HEK293 (cell line): ENCODE measurements around the gene CTBP2.

Experiments used
- CTCF ChIA-PET: fragments of 350-600 bp; formaldehyde crosslinking; extraction: SDS; loops from one replicate; lab custom pipeline; 2021; ENCODE audit warnings: antibody characterized with exemption; lab: Yijun Ruan, JAX
- POLR2A ChIA-PET: fragments of 300-600 bp; formaldehyde crosslinking; extraction: SDS; loops from one replicate; lab custom pipeline; 2020; ENCODE audit warnings: antibody characterized with exemption, inconsistent platforms; lab: Yijun Ruan, JAX
- H3K27ac ChIP-seq: fragments of 200-500 bp; sonication (Bioruptor generic); 2 replicates; pipeline ENCODE4 v1.5.1; 2014; ENCODE audit warnings: low read depth, low read length, control low read depth, inconsistent platforms; ENCODE audit errors: extremely low read depth
- H3K36me3 ChIP-seq, 2 experiments: fragments of 200-500 bp in 1 of 2; sonication (Bioruptor generic) in 1 of 2; 1 replicate in 1 of 2; 2 replicates in 1 of 2; pipeline ENCODE4 v1.5.1; 2014 to 2017; ENCODE audit warnings: inconsistent platforms in 2 of 2, low read length in 2 of 2; ENCODE audit not compliant: control insufficient read depth in 2 of 2, insufficient read depth in 1 of 2
- H3K4me1 ChIP-seq: fragments of 200-500 bp; sonication (Bioruptor generic); 2 replicates; pipeline ENCODE4 v1.5.1; 2014; ENCODE audit warnings: mild to moderate bottlenecking, low read length, inconsistent platforms; ENCODE audit not compliant: control insufficient read depth, insufficient read depth
- H3K4me3 ChIP-seq: 2 replicates; pipeline ENCODE4 v1.5.1; 2011; ENCODE audit warnings: low read depth, mild to moderate bottlenecking, control low read depth, low read length, moderate library complexity
- H3K9me3 ChIP-seq: fragments of 200-500 bp; sonication (Bioruptor generic); 2 replicates; pipeline ENCODE4 v1.5.1; 2014; ENCODE audit warnings: low read depth, low read length, inconsistent platforms; ENCODE audit not compliant: control insufficient read depth, insufficient read depth
- AEBP2 ChIP-seq: fragments of 450-650 bp; formaldehyde crosslinking; IDR thresholded peaks from 2 replicates; pipeline ENCODE4 v1.5.1; 2016; ENCODE audit warnings: missing biosample characterization, missing genetic modification characterization, borderline replicate concordance
- FEZF1 ChIP-seq: fragments of 450-650 bp; formaldehyde crosslinking; IDR thresholded peaks from 2 replicates; pipeline ENCODE4 v1.5.1; 2016; ENCODE audit warnings: missing biosample characterization, missing genetic modification characterization
- IKZF3 ChIP-seq: fragments of 450-650 bp; IDR thresholded peaks from 2 replicates; pipeline ENCODE4 v1.5.0; 2018; ENCODE audit warnings: missing biosample characterization, mild to moderate bottlenecking, missing genetic modification characterization, moderate library complexity
- OVOL3 ChIP-seq: fragments of 450-650 bp; formaldehyde crosslinking; IDR thresholded peaks from 2 replicates; pipeline ENCODE4 v1.5.1; 2016; ENCODE audit warnings: missing biosample characterization, missing genetic modification characterization
- PBX3 ChIP-seq: sonication (generic); formaldehyde crosslinking; IDR thresholded peaks from 2 replicates; pipeline ENCODE4 v1.8.1; 2022; ENCODE audit warnings: mild to moderate bottlenecking, moderate library complexity, missing genetic modification reagents
- PRDM1 ChIP-seq: fragments of 450-650 bp; formaldehyde crosslinking; IDR thresholded peaks from 2 replicates; pipeline ENCODE4; 2016; ENCODE audit warnings: missing biosample characterization, missing genetic modification characterization
- PRDM6 ChIP-seq: fragments of 450-650 bp; formaldehyde crosslinking; IDR thresholded peaks from 2 replicates; pipeline ENCODE4 v1.5.1; 2017; ENCODE audit warnings: missing biosample characterization, missing genetic modification characterization
- WT1 ChIP-seq: fragments of 450-650 bp; formaldehyde crosslinking; IDR thresholded peaks from 2 replicates; pipeline ENCODE4 v1.5.1; 2016; ENCODE audit warnings: missing biosample characterization, missing genetic modification characterization
- ZBTB10 ChIP-seq: fragments of 450-650 bp; formaldehyde crosslinking; IDR thresholded peaks from 2 replicates; pipeline ENCODE4 v1.5.1; 2016; ENCODE audit warnings: missing biosample characterization, missing genetic modification characterization
- ZBTB44 ChIP-seq: fragments of 450-650 bp; IDR thresholded peaks from 2 replicates; pipeline ENCODE4 v1.5.1; 2018; ENCODE audit warnings: missing biosample characterization, mild to moderate bottlenecking, missing genetic modification characterization
- ZBTB8A ChIP-seq: fragments of 450-650 bp; formaldehyde crosslinking; IDR thresholded peaks from 2 replicates; pipeline ENCODE4 v1.5.1; 2016; ENCODE audit warnings: missing biosample characterization, missing genetic modification characterization
- ZIC2 ChIP-seq: fragments of 450-650 bp; formaldehyde crosslinking; IDR thresholded peaks from 2 replicates; pipeline ENCODE4 v1.5.1; 2016; ENCODE audit warnings: missing biosample characterization, missing genetic modification characterization
- ZNF26 ChIP-seq: fragments of 450-650 bp; formaldehyde crosslinking; IDR thresholded peaks from 2 replicates; pipeline ENCODE4 v1.5.1; 2016; ENCODE audit warnings: missing biosample characterization, missing genetic modification characterization
- ZNF394 ChIP-seq: fragments of 450-650 bp; formaldehyde crosslinking; IDR thresholded peaks from 2 replicates; pipeline ENCODE4 v1.5.1; 2016; ENCODE audit warnings: missing biosample characterization, missing genetic modification characterization, mild to moderate bottlenecking, moderate library complexity, borderline replicate concordance
- ZNF518A ChIP-seq: fragments of 450-650 bp; formaldehyde crosslinking; conservative IDR thresholded peaks from 2 replicates; pipeline ENCODE4 v1.5.1; 2016; ENCODE audit warnings: low read depth, missing biosample characterization, missing genetic modification characterization
- ZNF549 ChIP-seq: fragments of 450-650 bp; IDR thresholded peaks from 2 replicates; pipeline ENCODE4 v1.5.1; 2018; ENCODE audit warnings: missing biosample characterization, missing genetic modification characterization, mild to moderate bottlenecking, inconsistent platforms, moderate library complexity
- ZNF558 ChIP-seq: fragments of 450-650 bp; formaldehyde crosslinking; IDR thresholded peaks from 2 replicates; pipeline ENCODE4 v1.5.1; 2016; ENCODE audit warnings: missing biosample characterization, missing genetic modification characterization
- ZNF561 ChIP-seq: fragments of 450-650 bp; IDR thresholded peaks from 2 replicates; pipeline ENCODE4 v1.5.1; 2018; ENCODE audit warnings: missing biosample characterization, missing genetic modification characterization, borderline replicate concordance

The CTBP2 gene

GRCh38 chr10:125156196-125156595 is 4.2 kb downstream of the CTBP2 start:
- H3K4me1 ChIP-seq: peaks cover 49% of the 10 kb centered on the region
- no peaks in the 10 kb centered on the region for H3K9me3 ChIP-seq
- no peak overlapping the region; the same call in 1 of the 2 replicates for H3K4me3 ChIP-seq
- POLR2A ChIA-PET: no interaction called here
- H3K27ac ChIP-seq: no peak overlapping the region
- H3K36me3 ChIP-seq: peaks cover 0 to 7% of the 10 kb centered on the region in 2 experiments; a peak in 1 of 3 replicates
- TF ChIP-seq PBX3 (CRISPR knock-in tag) (no peak), WT1 (tag by site-specific recombination) (no peak), ZBTB8A (tag by site-specific recombination) (0 out of 2 replicates have a peak, but pooled peaks have one; percentile 19), FEZF1 (tag by site-specific recombination) (peak; percentile 40), ZNF26 (no peak), OVOL3 (tag by site-specific recombination) (no peak), ZNF394 (tag by site-specific recombination) (peak; percentile 81; the same call in 1 of the 2 replicates), AEBP2 (no peak), PRDM6 (peak; percentile 22; the same call in 1 of the 2 replicates), PRDM1 (tag by site-specific recombination) (peak; percentile 55), ZIC2 (0 out of 2 replicates have a peak, but pooled peaks have one; percentile 8), ZBTB10 (tag by site-specific recombination) (no peak), IKZF3 (peak; percentile 52), ZNF561 (tag by site-specific recombination) (0 out of 2 replicates have a peak, but pooled peaks have one; percentile 39), ZNF558 (tag by site-specific recombination) (no peak)
- TF ChIP-seq, all 188 proteins: peak for 8
- CTCF ChIA-PET: interaction anchor here (0.6 kb wide), 1 partner anchor 216 kb away, joined by 3 read pairs; no protein-coding TSS in a partner anchor

- H3K4me3 ChIP-seq: no peak overlapping the region
- H3K4me1 ChIP-seq: peaks cover 49% of the 10 kb centered on the region
- CTCF ChIA-PET: no interaction called here
- TF ChIP-seq ZNF549 (no peak), ZBTB44 (tag by site-specific recombination) (no peak), ZNF518A (tag by site-specific recombination) (no peak)
These were observed 5.3 kb downstream of the CTBP2 start for GRCh38 chr10:125155101-125155500.

More at GRCh38 chr10:125155101-125155500, 5.3 kb downstream of the CTBP2 start:
- no peak overlapping the region for H3K27ac ChIP-seq
- H3K36me3 ChIP-seq: peaks cover 0 to 17% of the 10 kb centered on the region in 2 experiments; a peak in 1 of 3 replicates
- POLR2A ChIA-PET: interaction anchor here (0.7 kb wide), 1 partner anchor 1517 kb away, joined by 3 read pairs; no protein-coding TSS in a partner anchor
- no peaks in the 10 kb centered on the region for H3K9me3 ChIP-seq
